Activated naive CD8-positive, alpha-beta T cell treated with anti-CD3 and anti-CD28 coated beads, Interleukin-2, amount 50 U/mL, for 16 hours (primary cell): ENCODE results near the gene ATG4C.

ENCODE experiments used
- DNase-seq: peaks from one replicate; pipeline ENCODE4 v3.0.0-alpha.2; 2020; ENCODE audit warnings: low read depth, low spot score

ATG4C gene

DNA sequence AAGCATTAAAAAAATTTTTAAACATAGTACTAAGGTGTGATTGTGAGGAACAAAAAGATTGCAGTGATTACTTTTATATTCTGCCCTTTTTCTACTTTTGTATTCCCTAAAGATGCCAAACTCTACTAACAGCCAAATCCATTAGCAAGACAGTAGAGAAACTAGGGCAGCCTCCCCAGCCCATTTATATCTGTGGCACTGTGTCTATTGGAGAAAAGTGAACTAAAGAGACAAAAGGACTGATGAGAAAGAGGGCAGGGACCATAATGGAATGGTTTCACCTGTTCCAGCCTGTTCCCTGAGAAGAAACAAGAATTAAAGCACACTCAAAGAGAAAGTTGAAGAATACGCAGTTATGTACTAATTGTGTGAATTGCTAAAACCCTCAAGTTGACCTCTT lies 56.6 kb downstream of the ATG4C start:
- no peak for DNase-seq

DNA sequence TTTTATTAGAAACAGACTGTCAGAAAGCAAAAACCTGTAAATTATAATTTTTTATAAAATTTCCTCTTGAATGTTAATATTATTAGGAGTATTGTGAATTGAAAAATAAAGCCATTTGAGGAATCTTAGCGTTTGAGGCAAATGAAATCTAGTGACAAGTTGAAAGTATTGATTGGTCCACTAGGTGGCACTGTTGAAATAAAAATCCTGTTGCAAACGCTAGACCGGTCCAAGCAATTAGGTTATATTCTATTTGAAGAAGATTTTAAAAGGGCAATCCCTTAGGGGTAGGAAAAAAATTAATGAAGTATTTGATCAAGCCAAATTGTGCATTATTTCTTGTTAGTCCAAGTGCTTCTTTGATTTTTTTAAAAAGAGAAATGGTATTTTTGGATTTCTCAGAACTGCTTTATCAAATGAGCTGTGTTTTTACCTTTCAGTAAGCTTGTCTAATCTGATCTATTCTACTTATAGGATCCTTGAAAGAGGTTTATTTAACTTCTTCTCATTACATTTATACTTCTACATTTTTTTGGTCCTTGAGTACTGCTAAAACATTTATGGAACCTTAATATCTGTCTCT lies 57.7 kb downstream of the ATG4C start:
- DNase-seq: no peak

DNA sequence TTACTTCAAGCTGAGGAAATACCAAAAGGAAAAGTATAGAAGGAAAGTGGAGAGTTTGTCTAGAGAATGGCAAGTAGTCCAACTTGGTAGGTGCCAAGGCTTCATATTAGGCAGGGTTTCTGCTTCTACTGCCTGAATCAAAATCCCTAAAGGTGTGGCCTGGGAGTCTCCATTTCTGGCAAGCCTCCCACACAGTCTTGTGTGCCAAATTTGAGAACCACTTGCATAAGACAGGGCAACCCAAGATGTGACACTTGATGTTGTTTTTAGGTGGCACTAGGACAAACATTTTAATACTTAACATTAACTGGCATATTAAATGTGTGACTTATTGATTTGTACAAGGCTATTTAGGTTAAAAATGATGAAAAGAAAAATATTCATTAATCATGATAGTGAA lies 60.1 kb downstream of the ATG4C start:
- DNase-seq: no peak

DNA sequence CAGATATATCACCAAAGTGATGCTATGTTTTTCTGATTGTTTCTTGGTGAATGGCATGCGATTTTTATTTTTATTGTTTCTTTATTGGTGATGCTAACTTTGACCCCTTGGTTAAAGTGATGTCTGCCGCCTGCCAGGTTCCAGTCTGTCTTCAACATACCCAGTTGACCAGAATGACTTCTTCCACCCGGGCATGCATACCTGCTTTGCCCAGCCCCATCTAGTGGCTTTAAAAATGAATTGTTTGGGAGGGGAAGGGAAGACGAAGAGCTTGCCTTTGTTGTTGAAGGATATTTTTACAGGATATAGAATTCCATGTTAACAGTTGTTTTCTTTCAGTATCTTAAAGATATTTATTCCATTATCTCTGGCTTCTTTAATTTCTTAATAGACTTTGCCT lies 65.1 kb downstream of the ATG4C start:
- no peak for DNase-seq

DNA sequence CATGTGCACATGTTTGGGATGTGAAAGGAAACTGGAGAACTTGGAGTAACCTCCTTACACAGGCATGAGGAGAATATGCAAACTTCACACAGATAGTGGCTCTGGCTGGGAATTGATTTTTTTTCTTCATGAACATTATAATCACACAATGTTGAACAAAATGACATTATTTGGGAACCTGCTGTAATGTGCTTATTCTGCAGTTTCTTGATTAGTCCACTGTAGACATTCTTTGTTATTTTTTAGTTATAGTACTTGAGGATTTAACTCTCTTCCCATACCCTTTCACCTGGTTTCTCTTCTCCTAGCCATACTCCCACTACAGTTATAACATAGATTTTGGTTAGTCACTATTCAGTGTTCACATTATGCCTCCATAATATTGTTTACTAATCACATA lies 68.3 kb downstream of the ATG4C start:
- no peak for DNase-seq

DNA sequence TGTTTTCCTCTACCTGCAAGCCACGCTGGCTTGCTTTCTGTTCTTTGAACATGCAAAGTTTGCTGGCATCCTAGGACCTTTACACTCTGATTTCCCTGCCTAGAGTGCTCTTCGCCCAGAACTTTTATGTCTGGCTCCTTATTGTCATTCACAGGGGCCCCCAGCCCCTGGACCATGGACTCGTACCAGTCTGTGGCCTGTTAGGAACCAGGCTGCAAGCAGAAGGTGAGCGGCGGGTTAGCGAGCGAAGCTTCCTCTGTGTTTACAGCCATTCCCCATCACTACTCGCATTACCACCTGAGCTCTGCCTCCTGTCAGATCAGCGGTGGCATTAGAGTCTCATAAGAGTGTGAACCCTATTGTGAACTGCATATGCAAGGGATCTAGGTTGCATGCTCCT lies 73.0 kb downstream of the ATG4C start:
- no peak for DNase-seq

DNA sequence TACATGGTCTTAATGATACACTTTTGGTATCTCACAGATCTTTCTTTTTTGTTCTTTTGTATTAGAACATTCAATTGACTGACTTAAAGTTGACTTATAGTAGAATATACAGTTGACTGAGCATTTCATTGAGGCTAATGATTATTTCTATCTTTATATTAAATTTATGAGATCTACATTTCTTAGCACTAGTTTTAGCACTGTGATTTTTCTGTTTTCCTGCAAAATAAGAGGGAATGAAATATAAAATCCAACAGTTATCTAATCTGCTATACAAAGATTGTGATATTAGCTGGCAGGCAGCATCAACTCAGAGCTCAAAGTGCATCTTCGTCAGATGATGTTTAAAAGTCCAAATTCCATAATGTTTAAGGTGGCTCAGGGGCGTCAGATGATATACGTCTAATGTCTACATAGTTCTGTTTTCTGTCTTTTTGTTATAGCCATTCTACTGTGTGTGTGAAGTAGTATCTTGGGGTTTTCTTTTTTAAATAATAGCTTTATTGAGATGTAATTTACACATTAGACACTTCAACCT lies 85.4 kb downstream of the ATG4C start:
- DNase-seq: no peak

DNA sequence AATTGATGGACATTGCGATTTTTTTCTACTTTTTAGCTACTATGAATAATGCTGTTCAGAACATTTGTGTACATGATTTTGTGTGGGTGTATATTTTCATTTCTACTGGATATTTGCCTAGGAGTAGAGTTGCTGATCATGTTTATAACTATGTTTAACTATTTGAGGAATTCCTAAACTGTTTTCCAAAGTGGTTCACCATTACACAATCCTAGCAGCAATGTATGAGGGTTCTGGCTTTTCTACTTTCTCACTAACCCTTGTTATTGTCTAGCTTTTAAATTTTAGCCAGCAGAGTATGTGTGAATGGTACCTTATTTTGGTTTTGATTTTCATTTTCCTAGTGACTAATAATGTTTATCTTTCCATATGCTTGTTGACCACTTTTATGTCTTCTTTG lies 86.2 kb downstream of the ATG4C start:
- DNase-seq: no peak

DNA sequence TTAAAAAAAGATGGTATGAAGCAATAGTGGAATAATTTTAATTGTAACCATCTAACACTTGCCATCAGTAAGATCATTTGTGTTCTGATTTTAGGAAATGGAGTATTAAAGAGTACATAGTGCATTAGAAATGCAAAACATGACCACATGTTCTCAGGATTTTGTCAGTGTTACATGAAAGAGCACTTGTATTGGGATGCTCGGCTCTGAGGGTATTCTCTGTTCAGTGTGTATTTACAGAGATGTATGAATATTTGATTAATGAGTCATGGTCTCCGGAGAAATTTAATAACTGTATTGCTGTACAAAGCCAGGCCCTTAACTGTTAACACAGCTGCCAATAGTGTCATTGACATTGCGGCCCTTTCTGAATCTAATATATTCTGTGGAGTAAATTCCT lies 91.7 kb downstream of the ATG4C start:
- no peak for DNase-seq

DNA sequence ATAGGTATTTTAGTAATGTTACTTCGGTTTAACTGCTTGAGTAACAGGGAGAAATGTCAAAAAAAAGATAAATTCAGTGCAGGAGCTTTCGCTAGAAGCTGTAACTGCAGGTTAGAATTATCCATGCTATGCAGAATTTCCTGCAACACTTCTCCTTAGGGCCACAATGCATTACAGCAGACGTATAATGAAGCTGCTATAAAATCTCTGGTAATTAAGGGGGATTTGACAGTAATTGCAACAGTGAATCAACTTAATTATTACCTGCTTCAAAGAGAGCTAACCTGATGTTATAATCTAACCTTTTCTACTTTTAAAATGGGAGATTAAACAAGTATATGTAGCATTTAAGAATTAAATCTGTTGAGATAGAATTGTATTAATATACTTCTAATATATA lies 92.6 kb downstream of the ATG4C start:
- DNase-seq: no peak

DNA sequence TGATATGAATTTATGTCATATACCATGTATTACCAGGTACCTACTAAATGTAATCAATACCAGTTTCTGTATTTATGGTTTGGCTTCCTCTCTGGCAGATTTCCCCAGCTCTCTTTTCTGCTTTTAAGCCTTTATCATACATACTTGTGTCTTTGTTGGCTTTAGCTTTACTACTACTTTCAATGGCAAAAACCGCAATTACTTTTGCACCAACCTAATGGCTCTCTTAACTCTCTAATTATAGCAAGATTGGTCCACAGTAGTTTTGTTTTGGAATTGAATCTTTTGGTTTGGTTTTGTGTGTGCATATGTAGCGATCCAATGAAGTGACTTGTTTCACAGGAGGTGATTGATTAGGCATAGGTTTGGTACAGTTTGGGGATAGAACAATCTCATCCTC lies 93.6 kb downstream of the ATG4C start:
- DNase-seq: no peak

DNA sequence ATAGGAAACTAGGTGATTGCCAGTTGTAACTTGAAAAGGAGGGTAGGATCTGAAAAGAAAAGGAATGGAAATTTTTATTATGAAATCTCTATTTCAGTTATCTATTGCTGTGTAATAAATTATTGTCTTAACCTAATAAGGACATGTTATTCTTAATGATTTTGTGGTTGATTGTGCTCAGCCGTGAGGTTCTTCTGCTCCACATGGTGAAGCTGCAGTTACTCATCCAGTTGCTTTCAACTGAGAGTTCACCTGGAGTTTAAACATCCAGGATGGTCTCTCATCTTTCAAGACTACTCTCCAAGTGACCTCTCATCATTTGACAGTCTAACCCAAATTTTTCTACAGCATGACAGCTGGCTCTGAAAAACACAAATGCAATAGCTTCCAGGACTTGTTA lies 96.0 kb downstream of the ATG4C start:
- no peak for DNase-seq

DNA sequence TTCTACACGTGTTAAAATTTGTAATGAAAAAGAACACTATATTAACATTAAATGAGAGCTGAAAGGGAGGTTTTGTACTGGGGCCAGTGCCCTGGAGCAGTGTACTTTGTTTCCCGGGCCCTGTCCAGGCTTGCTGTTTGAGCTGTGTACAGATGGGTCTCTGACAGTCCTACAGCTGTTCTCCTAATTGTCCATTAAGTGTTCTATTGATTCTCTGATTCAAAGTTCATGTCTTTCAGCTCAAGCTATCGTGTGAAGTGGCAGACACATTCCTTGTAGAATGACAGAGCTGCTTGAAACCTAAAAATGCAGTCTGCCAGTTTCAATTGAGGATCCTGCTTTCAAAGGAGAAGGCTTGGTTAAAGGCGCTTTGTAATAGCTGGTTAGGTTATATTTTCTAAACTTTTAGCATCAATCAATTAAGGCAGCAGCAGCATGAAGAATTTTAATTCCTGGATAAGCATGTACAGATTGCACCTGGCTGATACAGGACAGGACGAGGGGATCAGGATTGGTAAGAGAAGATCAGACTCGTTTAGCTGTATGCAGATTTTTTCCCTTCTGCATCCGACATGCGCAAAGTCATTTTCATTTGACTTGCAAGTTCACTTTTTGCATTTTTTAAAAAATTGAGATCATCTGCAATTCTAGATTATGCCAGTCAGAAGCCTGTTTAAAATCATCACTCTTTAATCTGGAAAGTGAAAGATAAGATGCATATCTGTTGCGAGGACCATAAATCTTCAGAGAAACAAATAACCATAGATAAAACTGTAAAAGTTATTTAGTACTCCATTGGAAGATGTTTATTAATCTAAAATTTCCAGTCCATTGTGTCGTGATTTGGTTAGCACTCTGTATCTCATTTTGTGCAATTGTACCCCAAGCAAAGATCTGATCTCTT lies 98.5 kb downstream of the ATG4C start:
- DNase-seq: no peak

DNA sequence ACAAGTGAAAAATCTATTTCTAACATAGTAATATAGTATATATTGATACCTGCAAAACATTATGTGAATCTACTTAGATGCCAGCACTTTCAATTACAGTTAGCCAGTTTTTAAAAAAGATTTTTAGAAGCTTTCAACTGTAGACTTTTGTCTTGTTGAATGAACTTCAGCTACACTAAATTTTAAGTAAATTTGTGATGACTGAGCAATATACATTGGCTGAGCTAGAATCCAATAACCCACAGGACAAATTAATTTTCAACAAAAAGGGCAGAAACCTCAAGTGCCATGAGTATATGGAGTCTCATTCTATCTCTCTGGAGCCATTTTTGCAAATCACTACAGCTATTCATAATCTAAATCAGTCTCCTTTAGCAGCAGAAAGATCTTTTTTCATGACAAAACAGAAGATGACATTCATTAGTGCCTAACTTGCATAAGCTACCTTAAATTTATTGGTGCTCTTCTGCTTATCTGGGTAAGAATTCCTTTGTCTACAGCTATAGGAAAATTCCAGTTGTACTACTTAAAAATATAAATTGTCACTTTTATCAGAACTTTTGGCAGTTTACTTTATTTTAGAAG lies 100.3 kb downstream of the ATG4C start:
- no peak for DNase-seq

DNA sequence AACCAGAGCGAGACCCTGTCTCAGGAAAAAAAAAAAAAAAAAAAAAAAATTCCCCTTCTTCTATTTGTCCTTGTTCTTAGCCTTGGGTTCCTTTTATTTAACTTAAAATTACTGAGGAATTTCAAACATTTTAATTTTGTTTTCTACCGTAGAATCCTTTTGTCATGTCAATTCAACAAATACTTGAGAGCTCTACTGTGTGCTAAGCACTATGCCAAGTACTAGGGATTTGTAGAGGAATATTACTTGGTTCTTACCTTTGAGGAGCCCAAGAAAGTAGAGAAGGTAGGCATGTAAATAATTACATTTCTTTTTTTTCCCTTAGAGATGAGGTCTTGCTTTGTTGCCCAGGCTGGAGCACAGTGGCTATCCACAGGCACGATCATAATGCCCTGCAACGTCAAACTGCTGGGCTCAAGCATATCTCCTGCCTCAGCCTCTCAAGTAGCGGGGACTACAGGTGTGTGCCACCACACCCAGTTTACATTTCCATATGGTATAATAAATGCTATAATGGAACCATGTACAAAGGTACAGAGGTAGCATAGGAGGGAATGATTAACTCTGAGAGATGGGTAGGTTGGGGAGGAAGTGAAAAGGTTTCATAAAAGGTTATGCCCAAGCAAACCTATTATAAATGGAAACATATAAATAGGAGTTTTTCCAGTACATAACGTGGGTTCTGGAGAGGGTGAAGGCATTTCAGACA lies 104.0 kb downstream of the ATG4C start:
- DNase-seq: no peak

DNA sequence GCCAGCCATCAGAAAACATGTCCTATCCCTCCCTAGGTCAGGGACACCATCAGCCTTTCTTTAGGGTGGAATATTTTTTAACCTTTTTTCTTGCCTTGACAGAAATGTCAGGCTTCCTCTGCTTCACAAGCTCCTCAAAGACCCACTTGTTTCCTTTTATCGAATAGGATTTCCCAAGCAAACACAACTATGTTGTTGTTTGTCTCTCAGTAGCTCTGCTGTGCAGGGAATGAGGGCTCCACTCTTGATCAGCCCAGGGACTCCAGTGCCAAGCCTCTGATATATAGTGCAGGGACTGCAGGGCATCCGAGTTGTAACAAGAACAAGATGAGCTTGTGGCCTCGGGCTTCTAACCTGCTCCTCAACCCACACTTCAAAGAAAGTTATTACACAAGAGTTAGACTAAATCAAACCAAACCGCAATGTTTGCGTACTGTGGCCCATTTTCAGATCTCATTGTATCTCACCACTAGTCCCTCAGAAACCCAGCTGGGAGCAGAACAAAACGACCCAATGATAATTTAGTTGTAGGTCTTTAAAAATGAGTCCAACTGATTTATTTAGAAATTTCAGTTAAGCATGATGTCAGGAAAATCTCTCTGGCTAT lies 108.1 kb downstream of the ATG4C start:
- DNase-seq: no peak

DNA sequence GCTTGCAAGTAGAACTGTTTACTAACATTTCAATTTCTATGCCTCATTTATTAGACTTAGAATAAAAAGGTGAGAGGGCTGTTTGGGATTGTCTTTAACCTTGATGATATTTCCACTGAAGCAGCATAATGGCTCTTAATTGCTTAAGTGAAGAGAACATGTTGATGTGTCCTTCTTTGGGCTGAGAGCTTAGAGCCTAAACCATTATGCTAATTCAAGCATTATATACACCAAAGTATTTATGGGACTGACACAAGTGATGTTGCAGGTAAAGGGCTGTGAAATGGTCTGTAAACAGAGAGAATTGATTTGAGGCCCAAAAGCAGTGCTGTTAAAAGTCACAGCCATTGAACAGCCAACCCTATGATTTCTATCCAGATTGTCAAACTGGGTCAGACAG lies 113.9 kb downstream of the ATG4C start:
- DNase-seq: no peak

DNA sequence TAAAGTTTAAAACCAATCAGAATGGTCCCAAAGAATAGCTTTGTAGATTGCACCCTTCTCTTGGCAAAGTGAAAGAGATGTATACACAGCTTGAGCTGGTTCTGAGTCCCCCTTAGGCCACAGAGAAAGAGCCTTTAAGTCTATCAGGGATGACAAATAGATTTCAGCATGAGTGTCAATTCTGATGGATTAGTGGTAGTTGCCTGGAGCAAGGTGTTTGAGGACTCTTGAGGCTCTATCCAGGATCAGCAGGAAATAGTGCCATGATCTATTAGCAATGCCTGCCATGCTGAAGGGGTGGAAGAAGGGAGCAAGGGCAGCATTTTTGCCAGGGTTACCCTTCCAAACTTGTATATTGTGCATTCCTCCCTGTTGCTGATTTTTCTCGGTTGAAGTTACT lies 116.6 kb downstream of the ATG4C start:
- DNase-seq: no peak

DNA sequence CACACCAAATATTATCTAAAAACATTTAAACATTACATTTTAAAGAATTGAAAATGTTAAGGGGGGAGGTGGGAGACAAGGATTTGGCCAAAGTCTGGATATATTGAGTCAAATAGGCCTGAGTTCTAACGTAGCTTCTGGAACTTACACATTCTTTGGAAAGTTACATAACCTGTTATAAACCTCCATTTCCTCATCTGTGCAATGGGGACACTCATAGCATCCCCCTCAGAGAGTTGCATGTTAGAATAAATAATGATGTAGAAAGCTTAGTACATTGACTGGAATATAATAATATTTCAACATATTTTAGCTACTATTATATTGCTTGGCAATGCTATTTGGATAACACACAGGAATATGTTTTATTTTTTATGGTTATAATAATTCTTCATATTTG lies 117.7 kb downstream of the ATG4C start:
- no peak for DNase-seq

DNA sequence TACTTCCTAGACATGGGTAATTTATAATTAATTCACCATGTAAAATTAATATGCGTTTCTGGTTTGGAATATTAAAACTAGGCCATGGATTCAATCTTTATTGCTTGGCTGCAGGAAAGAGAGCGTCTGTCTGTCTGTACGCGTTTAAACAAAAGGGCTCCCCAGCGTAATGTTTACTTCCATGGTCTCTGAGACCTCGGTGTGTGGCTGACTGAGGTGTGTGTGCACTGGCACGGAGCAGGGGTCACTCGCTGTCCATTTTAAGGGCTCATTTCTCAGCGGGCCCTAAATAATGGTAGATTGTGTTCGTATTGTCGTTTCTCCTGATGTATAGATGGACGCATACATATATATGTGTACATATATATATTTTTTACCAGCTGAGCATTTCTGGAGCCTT lies 119.6 kb downstream of the ATG4C start:
- DNase-seq: no peak

DNA sequence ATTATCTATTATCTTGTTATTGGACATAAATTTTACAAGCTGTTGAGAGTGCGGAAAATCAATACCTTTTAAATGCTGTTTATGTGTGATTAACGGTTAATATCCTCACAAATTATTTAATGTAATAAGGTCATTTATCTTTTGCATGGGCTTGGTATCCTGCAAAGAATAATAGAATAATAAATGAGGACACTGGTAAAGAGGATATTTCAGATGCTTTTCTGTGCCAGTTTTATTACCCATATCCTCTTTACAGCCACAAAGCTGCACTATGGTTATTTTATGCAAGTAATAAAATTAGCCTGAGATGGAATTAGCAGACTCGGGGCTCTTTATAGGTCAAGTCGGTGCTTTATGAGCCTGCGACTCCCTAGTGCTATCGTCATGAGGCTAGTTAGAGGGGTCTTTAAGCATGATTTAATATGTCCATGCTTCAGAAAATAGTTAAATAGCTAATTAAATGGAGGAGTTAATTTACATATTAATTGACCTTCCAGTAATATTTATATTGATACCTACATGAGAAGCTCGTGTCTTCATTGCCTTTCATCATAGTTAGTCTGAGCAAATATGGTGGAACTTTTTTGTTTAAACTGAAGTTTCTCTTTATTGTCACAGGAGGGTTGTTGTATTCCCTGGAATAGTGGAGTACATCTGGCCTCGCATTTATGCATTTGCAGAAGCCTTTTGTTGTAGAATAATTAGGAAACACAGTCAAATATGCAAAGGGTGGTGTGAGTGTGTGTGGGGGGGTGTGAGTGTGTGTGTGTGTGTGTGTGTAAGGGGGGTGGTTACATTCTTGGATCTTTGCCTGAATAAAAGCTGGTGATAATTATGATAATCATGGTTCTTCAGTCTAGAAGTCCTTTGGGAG lies 120.3 kb downstream of the ATG4C start:
- no peak for DNase-seq
